ENCODE measurements around the gene RGMA.

The RGMA gene

GRCh38 chr15:93089727-93090305, 805 bp upstream of the RGMA start:
- DNase-seq = no peak

DNA sequence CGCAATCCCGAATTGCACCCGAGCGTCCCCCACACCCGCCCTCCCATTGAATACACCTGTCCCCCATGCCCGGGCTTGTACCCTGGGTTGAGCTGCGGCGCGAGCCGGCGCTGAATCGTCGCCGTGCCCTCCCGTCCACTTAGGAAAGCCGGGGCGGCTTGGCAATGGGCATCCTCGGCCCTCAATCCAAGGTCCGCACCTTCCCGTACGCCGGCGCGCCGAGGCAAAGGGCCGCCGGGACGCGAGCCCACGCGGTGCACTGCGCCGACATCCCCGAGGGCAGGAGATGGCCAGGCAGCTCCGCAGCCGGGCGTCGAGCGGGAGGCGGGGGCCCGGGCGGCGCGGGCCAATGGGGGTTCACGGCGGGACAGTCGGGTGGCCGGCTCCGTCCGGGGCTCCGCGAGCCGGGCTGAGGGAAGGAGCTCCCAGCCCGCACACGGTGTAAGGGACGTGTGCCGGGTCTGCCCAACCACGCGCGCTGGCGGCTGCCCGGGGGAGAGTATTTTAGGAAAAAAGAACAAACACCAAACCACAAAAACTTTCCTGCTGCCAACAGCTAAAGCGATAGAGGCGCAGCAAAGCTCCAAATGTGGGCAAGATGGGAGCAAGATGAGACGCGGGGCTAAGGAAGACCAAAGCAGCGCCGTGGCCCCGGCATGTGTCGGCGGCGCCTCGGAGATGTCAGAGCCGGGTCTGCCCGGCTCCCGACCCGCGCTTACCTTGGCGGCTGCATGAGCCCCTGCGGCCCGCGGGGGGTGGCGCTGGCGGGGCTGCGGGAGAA, 621 bp downstream of the RGMA start:
- no peak for DNase-seq

- DNase-seq = peak; percentile 75
Measured at GRCh38 chr15:93087825-93088199, 1.2 kb downstream of the RGMA start.

DNA sequence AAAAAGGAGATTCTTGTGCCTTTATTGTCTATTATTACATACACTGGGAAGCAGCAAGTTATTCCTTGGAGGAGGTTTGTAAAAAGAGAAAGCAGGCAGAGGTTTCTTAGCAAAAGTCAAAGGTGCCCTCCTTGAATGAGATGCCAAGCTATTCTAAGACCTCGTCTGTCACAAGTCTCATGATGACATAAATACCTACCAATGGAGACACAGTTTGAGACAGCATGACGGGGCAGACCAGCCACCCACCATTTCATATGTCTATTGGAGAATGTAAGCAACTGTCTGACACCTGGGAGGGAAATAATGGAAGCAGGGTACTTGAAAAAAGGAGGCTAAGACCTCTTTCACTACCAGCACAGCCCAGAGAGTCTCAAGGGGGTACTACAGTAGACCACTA, 2.2 kb downstream of the RGMA start:
- DNase-seq = no peak

GRCh38 chr15:93085692-93086091, 3.3 kb downstream of the RGMA start:
- no peak for DNase-seq

DNA sequence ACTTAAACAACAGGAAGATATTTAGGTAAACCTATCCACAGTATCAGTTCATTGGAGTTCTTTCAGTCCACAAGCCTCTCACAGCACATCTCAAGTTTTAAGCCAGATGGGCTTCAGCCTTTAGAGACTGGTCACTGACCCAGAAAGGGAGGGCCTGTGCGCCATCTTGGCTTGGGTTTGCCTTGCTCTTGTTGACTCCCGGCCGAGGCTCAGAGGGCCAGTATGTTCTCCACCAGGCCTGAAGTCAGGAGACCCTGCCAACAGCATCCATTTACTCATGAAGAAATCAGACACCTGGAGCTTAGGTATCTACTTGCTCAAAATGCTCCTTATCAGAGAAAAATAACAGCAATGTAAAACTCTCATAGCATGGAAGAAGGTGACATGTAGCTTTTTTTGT, 6.2 kb downstream of the RGMA start:
- DNase-seq = no peak

DNA sequence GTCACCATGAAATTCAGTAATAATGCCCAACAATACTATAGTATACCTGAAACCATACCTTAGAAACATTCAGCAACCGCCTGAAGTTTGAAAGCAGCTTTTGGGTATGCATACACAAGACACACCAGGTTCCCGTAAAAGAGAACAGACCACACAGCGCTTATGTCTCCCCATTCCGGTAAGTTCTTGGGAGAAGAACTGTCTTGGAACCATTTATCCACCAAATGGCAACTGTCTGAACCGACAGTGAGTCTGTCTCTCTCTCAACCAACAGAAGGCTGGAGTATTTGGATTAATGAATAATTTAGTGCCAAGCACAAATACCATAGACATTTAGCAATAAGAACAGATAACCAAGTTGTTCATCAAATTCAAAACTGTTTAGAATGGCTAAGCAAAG, 7.6 kb downstream of the RGMA start:
- no peak for DNase-seq

GRCh38 chr15:93080451-93080850, 8.6 kb downstream of the RGMA start:
- no peak for DNase-seq

GRCh38 chr15:93076875-93077274, 12.1 kb downstream of the RGMA start:
- no peak for DNase-seq

DNA sequence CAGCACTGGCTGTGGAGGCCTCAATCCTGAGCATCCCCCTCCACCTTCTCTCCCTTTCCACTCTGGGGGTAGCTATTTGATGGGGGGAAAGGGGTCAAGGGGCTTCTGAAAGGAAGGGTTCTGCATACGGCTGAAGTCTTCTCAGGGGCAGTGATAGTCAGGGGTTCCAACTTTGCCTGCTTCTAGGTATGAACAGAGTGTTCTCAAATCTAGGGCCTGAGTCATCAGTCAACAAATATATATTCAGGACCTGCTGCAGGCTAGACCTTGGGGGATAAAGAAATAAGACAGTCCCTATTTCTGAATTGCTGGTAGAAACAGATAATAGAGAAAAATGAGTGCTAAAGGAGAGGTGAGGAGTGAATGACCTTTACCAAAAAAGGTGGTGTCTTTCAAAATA, 12.8 kb downstream of the RGMA start:
- no peak for DNase-seq

DNA sequence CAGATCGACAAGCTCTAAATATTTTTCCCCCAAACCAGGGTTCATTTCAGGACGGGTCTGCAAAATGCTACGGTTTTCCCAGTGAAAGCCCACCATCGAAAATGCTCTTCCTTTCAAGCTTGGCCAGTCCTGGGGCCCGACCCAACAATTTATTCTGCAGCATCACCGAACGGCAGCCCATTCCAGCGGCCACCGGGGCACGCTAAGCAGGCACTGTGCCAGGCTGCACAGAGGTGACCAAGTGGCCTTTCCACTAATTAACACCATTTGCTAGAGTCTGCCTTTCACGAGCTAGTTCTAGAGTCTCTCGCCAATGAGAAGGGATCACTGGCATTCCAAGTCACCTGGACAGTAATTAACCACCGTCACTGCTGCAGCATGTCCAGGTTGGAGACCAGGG, 14.4 kb downstream of the RGMA start:
- no peak for DNase-seq

GRCh38 chr15:93073465-93073952, 15.5 kb downstream of the RGMA start:
- DNase-seq = no peak

DNA sequence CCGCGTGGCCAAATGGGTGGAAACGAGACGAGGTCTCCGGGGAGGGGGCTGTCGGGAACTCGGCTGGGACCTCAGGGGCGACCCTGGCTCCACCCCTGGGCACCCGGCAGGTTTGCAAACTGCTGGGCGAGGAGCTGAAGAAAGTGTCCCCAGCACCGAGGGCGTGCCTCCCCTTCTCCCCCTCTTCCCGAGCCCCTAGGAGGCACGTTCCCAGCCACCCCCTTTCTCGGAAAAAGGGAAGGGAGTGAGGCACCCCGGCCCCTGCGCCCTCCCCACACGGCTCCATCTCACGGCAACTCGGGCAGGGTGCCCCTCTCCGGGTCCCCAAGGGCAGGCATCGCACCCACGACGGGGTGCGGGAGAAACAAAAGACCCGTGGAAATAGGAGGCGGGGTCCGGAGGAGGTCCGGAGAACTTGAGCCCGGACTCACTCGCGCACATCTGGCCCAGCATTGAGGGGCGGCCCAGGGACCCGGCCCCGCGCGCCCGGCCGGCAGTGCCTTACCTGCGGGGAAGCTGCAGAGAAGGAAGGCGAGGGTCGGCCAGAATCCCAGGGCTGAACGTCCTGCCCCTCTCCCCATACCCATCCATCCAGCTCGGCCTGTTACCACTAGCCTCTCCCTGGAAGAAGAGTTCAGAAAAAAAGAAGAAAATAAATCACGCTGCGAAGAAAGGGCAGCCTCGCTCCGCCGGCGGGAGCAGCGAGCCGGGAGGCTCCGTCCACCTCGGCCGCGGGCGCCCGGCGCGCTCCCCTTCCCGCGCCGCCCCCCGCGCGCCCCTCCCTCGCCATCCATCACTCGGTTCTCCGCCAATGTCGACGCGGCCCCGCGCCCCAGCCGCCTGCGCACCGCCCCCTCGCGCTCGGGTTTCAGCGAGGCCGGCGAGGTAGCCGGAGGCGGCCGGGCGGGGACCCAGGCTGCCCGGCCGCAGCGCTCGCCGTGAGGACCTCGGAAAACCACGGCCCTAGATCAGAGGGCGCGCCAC, 16.3 kb downstream of the RGMA start:
- no peak for DNase-seq

DNA sequence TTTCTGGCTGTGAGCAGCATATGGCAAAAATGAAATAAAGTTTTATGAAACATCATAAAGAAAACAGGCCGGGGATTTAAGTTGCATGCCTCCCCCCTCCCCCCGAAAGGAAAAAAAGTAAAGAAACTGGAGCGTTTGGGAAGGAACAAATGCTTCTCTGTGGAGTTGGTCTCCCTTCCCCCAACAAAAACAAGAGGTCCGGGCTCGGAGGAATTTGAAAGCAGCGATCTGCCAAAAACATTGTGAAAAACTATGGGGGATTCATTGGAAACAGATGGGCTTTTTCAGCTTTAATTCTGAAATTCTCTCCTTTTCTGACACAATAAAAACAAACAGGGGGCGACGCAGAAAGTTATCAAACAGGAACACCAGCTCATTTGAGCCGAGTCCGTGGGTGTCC, 17.0 kb downstream of the RGMA start:
- DNase-seq = no peak

GRCh38 chr15:93071469-93071936, 17.5 kb downstream of the RGMA start:
- DNase-seq = no peak

DNA sequence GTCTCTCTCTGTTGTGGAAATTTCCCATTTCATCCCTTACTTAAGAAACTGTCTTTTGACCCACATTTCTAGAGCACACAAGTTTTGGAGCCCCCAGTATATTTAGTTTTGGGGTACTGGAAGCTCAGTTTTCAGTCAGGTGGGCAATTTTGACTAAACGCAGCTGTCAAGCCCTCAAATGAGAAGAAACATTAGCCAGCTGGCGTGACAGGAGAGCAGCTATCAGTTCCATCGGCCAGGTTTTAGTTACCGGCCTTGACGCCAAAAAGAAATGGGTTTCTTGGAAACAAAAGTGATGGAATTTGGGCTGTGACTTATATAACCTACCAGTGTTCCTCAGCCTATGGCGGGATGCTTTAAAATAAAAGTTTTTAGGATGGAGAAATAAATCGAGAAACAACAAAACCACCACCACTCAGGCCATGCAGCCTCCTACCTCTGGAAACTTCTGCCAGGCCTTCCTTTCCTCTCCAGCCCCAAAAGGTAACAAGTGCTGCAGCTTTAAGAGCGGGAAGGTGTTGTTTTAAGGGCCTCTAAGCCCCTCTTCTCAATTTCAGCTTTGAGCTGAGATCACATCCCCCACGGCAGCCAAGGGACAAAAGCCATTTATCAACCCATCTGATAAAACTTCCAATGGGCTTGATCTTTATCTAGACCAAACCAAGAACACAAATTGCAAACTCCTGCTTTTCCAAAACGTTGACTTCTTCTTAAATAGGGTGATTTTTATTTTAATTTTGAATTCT, 18.3 kb downstream of the RGMA start:
- no peak for DNase-seq

- DNase-seq = no peak
Measured at GRCh38 chr15:93070132-93070531, 18.9 kb downstream of the RGMA start.

GRCh38 chr15:93068581-93069199, 20.3 kb downstream of the RGMA start:
- DNase-seq = no peak

- no peak for DNase-seq
Measured at GRCh38 chr15:93067649-93068085, 21.3 kb downstream of the RGMA start.

GRCh38 chr15:93066834-93067648, 22.0 kb downstream of the RGMA start:
- no peak for DNase-seq

DNA sequence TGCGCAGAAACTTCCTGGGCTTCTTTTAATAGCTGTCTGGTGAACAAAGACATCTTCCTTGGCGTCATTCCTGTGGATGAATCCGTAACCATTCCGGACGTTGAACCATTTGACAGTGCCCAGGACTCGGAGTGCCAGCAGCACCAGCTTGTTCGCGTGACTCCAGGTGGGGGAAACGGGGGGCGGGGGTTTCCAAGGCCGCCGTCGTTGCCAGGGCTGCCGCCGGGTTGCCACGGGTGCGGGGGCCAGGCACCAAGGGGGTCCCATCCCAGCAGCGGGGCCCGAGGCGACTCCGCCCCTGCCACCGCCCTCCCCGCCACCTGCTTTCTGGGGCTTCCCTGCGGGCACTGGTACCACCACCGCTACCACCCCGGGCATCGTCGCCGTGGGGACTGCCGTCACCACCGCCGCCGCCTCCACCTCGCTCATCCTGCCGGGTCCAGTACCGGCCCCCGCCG, 22.8 kb downstream of the RGMA start:
- no peak for DNase-seq

Data from CD4-positive, alpha-beta T cell treated with Interleukin-4 for 4 hours (primary cell).